Activated naive CD4-positive, alpha-beta T cell treated with anti-CD3 and anti-CD28 coated beads, Interleukin-2, amount 50 U/mL, for 72 hours (primary cell): ENCODE data around the gene ENOPH1. TPM values are rescaled to one million over a fixed set of nuclear protein-coding genes. Genes with fewer than 3 reads are reported as not detected.
"Not testable (repeated sequence)": the region's sequence is repeated elsewhere in the genome, so short reads cannot be mapped to it uniquely, and the experiment has no call there.

Source experiments
- ATAC-seq, 2 donors: fragments of 150-1000 bp; cut with Tn5 transposase; 2 replicates each; pipeline ENCODE4 v1.10.0; 2021; ENCODE audit warnings: mild to moderate bottlenecking in 2 of 2, moderate library complexity in 2 of 2
- DNase-seq, 2 donors: peaks; one replicate each; pipeline ENCODE4 v3.0.0; 2021 to 2022; ENCODE audit warnings: low spot score in 2 of 2
- H3K27ac Mint-ChIP-seq, 2 donors: one replicate each; pipeline ENCODE4 v1.8.0; 2022; ENCODE audit warnings: mild to moderate bottlenecking in 2 of 2, mixed read lengths in 2 of 2
- H3K36me3 Mint-ChIP-seq, 2 donors: one replicate each; pipeline ENCODE4 v1.8.0; 2022; ENCODE audit warnings: mixed read lengths in 2 of 2
- H3K9me3 Mint-ChIP-seq, 2 donors: one replicate each; pipeline ENCODE4 v1.8.0; 2022; ENCODE audit warnings: mixed read lengths in 2 of 2
- total RNA-seq, 2 donors: library from RNA; stranded (reverse); gene quantifications; one replicate each; pipeline ENCODE4 v1.2.3, GENCODE V29; 2022

ENOPH1 gene
- 10 to 100 TPM; 43.7 to 62.2 TPM for total RNA-seq

DNA sequence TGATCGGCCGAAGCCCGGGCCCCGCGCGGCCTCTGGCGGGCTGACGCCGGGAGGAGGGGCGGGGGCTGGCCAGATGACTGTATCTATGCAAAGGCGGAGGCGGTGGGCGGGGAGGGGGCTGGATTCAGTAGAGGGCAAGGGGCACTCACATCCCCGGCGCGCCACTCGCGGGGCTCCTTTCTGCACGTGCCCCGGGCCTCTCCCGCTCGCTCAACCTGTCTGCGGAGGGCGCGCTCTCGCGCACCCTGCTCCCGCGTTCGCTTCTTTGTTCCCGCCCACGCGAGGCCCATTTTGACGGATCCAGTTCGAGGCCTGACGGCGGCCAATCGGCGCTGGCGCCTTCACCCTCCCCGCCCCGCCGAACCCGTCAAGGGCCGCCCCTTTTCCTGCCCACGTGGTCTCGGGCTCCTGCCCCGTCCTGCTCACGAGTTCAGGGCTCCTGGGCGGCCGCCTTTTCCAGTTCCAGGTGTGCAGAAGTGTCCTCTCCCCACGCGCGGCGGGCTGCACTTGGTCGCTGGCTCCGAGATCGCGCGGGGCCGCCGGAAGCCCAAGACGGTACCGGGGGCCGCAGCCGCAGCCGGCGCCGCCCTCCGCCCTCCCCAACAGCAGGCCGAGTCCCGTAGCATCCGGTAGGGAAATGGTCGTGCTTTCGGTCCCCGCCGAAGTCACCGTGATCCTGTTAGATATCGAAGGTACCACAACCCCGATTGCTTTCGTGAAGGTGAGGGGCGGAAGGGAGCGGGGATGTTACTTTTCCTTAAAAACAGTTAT, at the start of gene ENOPH1, which contains the start of gene HNRNPDL:
ENOPH1 (plus strand) TSS at position 398 of the 771 bp plus-strand sequence; CDS start at position 638, 240 bp downstream.
HNRNPDL (minus strand) TSS at position 270 of the 771 bp plus-strand sequence. CDS start 772 bp downstream, outside the sequence.
- H3K27ac Mint-ChIP-seq: peak within 1 kb of the TSS; percentile 88 to 99
- peaks cover 51 to 73% of the 10 kb centered on the region in 2 donors for H3K36me3 Mint-ChIP-seq
- DNase-seq (peak; percentile 98 to 99), ATAC-seq (peak; percentile 78 to 79)
- H3K9me3 Mint-ChIP-seq: no peaks in the 10 kb centered on the region

DNA sequence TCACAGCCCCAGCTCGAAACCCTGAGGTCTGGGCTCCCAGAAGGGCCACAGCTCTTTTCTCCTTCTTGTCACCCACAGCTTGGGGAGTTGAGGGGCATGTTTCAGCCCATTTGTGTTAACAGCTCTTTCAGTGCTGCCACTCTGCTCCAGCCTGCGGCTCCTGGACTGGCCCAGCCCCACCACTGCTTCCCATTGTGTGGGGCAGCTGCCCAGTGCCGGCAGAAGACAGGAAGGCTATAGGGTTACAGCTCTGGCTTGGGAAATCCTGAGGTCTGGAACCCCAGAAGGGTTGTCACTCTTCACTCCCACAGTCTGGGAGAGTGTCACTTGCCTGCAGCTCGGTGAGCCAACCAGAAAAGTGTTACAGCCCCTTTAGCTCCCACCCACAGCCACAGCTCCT, 49.6 kb upstream of the ENOPH1 start:
- H3K27ac Mint-ChIP-seq: no peak overlapping the region
- H3K36me3 Mint-ChIP-seq: peaks cover 0 to 21% of the 10 kb centered on the region in 2 donors
- DNase-seq: no peak
- ATAC-seq: no peak
- peaks cover 0 to 7% of the 10 kb centered on the region in 2 donors for H3K9me3 Mint-ChIP-seq

DNA sequence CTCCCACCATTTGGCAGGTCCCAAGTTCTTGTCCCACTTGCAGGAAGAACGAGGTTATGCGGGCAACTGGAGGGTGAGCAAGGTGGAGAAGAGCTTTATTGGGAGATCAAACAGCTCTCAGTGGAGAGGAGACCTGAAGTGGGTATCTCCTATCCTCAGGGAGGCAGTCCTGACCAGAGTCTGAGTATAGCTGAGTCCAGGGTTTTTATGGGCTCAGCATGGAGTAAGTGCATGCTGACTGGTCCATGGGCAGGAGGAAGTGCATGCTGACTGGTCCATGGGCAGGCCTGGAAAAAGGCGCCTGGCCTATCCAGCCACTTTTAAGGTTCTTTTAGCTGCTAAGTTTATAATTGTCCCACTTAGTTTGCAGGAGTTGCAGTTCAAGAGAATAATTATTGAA, 49.2 kb upstream of the ENOPH1 start:
- Mint-ChIP-seq H3K27ac (no peak overlapping the region), H3K36me3 (peaks cover 0 to 19% of the 10 kb centered on the region in 2 donors), H3K9me3 (peaks cover 0 to 10% of the 10 kb centered on the region in 2 donors)
- ATAC-seq: no peak
- no peak for DNase-seq

DNA sequence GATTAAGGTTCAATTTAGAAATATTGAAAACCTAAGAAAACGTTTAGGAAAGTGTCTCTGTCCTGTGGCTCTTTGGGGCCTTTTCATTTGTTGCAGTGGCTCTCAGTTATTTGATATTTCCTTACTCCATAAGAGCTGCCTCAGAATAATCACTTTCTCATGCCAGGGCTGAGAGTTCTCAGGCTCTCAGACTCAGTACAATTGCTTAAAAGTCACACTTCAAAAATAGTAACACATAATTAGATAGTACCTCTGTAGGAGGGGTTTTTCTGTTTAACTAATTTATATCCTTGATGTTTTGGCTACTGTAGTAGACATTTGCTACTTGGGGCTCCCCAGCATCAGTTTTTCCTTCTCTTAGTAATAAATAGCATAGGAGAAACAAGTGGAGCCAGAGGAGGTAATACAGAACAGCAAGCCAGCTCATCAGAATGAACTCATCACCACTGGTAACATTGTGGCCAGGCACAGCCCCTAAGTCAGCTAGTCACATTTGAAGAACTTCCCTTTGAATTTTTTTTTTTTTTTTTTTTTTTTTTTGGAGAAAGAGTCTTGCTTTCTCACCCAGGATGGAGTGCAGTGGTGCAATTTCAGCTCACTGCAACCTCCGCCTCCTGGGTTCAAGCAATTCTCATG, 48.6 kb upstream of the ENOPH1 start:
- ATAC-seq (peak; percentile 38 to 64), DNase-seq (no peak)
- H3K27ac Mint-ChIP-seq: no peak overlapping the region
- H3K36me3 Mint-ChIP-seq: peaks cover 0 to 14% of the 10 kb centered on the region in 2 donors
- H3K9me3 Mint-ChIP-seq: peaks cover 0 to 10% of the 10 kb centered on the region in 2 donors

DNA sequence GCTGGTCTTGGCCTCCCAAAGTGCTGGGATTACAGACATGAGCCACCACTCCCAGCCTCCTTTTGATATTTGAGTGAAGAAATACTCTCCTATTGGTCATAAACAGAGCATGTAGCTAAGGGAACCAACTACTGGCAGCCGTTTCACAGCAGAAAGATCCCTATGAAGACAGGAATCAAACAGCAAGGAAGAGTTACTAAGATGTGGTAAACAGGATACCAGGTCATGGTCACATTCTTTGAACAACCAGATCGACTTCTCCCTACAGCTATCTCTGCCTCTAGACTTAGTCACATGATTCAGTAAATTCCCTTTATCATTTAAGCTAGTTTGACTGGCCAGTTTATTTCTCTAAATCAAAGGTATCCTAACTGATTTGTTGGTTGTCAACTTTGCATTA, 47.6 kb upstream of the ENOPH1 start:
- Mint-ChIP-seq H3K9me3 (peaks cover 0 to 10% of the 10 kb centered on the region in 2 donors), H3K36me3 (peaks cover 0 to 10% of the 10 kb centered on the region in 2 donors)
- no peak for ATAC-seq

DNA sequence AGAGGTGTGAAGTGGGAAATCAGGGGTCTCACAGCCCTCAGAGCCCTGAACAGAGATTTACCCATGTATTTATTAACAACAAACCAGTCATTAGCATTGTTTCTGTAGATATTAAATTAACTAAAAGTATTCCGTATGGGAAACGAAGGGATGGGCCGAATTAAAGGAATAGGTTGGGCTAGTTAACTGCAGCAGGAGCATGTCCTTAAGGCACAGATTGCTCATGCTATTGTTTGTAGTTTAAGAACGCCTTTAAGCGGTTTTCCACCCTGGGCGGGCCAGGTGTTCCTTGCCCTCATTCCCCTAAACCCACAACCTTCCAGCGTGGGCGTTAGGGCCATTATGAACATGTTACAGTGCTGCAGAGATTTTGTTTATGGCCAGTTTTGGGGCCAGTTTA, 44.1 kb upstream of the ENOPH1 start:
- H3K36me3 Mint-ChIP-seq, H3K27ac Mint-ChIP-seq, DNase-seq, ATAC-seq, H3K9me3 Mint-ChIP-seq: not testable (repeated sequence)

More for the DNA sequence above, 47.6 kb upstream of the ENOPH1 start:
- H3K27ac Mint-ChIP-seq: no peak overlapping the region
- DNase-seq: no peak

DNA sequence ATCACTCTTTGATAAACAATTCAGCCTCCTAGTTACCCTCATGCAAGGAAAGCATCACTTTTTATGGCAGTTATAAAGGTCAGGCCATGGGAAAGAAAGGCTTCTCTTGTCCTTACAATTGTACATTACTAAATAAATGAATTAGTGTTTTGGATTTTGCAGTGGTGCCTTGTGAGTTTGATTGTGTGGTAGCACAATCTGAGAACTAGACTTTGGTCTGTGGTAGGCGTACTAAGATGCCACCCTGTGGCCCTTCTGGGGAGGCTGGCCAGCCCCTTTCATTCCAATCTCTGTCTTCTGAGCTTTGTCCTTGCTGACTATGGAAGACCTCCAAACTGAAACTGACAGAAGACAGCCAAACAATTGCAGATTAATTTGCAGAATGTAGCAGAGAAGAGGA, 42.0 kb upstream of the ENOPH1 start:
- ATAC-seq: no peak
- Mint-ChIP-seq H3K36me3 (no peaks in the 10 kb centered on the region), H3K27ac (no peak overlapping the region), H3K9me3 (peaks cover 0 to 6% of the 10 kb centered on the region in 2 donors)
- DNase-seq: no peak

DNA sequence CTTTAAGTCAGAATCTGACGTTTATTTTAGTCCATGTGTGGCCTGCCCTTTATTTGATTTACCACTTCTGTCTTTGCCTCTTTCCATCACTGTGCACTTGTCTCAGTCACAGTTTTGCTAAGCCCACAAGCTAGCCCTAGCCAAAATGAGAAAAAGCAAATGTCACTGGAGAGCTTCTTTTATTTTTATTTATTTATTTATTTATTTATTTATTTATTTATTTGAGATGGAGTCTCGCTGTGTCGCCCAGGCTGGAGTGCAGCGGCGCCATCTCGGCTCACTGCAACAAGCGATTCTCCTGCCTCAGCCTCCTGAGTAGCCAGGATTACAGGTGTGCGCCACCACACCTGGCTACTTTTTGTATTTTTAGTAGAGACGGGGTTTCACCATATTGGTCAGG, 40.3 kb upstream of the ENOPH1 start:
- ATAC-seq, H3K27ac Mint-ChIP-seq, DNase-seq, H3K36me3 Mint-ChIP-seq, H3K9me3 Mint-ChIP-seq: not testable (repeated sequence)

DNA sequence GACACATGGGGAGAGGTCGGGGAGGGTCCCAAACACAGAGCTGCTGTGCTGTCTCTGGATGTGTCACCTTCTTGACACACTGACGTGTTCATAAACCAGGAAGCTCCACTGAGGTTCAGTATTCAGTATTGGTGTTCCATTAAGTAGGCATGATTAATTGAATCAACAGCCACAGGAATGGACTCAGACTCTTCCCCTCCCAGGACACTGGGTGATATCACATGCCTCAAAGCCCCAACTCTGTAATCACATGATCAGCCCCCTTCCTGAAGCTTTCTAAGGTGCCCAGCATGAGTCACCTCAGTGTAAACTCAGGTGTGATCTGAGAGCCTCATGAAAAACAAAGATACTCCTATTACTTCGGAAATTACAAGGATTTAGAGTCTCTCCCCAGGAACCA, 35.5 kb upstream of the ENOPH1 start:
- no peak overlapping the region for H3K27ac Mint-ChIP-seq
- H3K9me3 Mint-ChIP-seq: no peaks in the 10 kb centered on the region
- ATAC-seq (no peak), DNase-seq (no peak)
- H3K36me3 Mint-ChIP-seq: no peaks in the 10 kb centered on the region

DNA sequence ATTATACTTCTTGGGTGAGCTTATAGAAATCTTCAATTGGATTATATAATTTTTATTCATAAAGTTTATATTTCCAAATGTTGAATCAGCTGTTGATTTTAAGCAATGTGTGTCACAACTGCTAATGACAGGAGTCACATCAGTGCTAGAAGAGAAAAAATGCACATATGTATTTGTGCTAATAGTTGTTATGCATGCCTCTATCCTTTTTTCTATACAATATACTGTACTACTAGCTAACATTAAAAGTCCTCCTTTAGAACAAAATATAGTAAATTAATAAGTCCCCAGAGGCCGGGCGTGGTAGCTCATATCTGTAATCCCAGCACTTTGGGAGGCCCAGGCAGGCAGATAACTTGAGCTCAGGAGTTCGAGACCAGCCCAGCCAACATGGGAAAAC, 32.9 kb upstream of the ENOPH1 start:
- ATAC-seq (no peak), DNase-seq (no peak)
- Mint-ChIP-seq H3K36me3 (no peaks in the 10 kb centered on the region), H3K27ac (no peak overlapping the region), H3K9me3 (no peaks in the 10 kb centered on the region)

DNA sequence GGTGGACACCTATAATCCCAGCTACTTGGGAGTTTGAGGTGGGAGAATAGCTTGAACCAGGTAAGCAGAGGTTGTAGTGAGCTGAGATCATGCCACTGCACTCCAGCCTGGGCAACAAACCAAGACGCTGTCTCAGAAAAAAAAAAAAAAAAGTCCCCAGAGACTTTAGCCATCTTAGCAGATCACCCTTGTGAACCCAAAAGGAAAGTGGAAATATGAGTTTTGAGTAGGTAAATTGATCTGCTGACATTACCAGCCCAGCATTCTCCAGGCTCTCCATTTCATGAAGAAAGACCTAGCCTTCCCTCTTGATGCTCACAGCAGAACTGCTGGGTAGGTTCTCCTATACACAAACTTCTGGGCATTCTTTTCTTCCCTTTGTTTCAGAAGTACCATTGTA, 32.1 kb upstream of the ENOPH1 start:
- no peak for ATAC-seq
- no peaks in the 10 kb centered on the region for H3K36me3 Mint-ChIP-seq
- no peak for DNase-seq
- no peaks in the 10 kb centered on the region for H3K9me3 Mint-ChIP-seq
- no peak overlapping the region for H3K27ac Mint-ChIP-seq

DNA sequence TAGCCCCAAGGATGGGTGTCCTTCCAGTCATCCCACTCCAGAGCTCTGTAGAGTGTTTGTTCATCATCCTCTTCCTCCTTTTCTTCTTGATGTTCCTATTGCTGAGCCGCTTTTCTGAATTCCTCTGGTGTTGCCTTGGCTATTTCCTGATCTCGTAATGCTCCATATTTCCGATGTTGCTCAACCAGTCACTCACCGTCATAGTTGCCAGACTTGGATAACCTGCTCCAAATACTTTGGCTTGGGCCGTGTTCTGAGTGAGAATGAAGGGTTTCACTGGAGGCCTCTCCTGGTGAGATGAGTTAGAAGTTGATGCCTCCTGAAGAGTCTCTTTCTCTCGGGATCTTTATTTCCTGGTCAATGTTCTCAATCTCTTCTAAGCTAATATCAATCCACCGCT, 28.8 kb upstream of the ENOPH1 start:
- Mint-ChIP-seq H3K9me3 (no peaks in the 10 kb centered on the region), H3K27ac (no peak overlapping the region), H3K36me3 (no peaks in the 10 kb centered on the region)
- ATAC-seq (no peak), DNase-seq (no peak)

DNA sequence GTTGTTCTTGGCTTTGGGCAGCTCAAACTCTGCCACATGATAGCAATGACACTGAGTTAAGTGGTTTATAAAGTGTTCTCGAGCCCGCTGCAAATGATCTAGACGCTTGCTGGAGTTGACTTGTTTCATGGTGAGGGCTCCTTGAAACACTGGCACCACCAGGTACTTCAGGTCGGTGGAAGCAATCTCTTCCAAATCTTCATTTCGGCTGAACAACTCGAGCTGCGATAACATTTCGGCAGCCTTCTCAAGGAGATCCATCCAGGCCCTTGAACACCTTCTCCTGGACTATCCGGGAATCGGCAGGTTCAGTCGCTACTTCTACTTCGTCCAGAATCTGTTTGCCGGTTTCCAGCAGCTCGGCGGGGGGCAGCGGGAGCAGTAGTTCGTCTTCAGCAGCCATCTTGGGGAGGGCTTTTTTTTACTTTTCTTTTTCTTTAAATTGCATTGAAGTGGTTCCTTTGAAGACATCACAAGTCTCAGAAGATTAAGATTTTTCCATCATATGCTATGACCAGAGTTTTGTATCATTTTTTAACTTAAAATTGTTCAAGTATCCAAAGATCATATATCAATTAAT, 28.1 kb upstream of the ENOPH1 start:
- no peak for ATAC-seq
- no peak for DNase-seq
- Mint-ChIP-seq H3K27ac (peak overlapping the region in 1 of 2 donors; percentile 18), H3K9me3 (no peaks in the 10 kb centered on the region), H3K36me3 (no peaks in the 10 kb centered on the region)

DNA sequence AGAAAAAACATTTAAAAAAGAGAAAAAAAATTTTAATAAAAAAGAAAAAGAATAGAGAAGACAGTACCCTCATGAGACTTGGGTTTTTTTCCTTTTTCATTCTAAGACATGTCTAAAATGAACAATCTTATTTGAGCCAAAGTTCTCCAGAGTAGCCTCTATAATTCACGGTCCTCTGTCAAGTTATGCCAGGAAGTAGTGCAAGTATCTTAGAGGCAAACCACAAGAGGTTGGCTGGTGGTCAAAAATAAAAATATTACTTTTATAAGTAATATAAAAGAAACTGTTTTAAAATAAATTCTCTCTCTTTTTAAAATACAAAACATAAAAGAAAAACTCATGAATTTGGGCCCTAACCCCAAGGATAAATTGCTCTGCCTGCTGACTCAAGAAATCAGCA, 26.7 kb upstream of the ENOPH1 start:
- Mint-ChIP-seq H3K9me3 (no peaks in the 10 kb centered on the region), H3K27ac (no peak overlapping the region), H3K36me3 (no peaks in the 10 kb centered on the region)
- ATAC-seq (no peak), DNase-seq (no peak)

DNA sequence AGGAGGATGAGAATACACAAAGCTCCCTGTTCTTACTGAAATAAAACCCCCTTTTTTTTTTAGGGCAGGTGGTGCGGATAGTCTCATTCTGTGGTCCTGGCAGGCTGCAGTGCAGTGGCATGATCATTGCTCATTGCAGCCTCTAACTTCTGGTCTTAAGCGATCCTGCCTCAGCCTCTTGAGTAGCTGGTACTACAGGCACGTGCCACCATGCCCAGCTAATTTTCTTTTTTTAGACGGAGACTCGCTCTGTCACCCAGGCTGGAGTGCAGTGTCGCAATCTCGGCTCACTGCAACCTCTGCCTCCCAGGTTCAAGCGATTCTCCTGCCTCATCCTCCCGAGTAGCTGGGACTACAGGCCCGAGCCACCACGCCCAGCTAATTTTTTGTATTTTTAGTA, 15.3 kb upstream of the ENOPH1 start:
- not testable (repeated sequence) for H3K27ac Mint-ChIP-seq, DNase-seq, ATAC-seq, H3K9me3 Mint-ChIP-seq
- H3K36me3 Mint-ChIP-seq: peaks cover 0 to 12% of the 10 kb centered on the region in 2 donors

DNA sequence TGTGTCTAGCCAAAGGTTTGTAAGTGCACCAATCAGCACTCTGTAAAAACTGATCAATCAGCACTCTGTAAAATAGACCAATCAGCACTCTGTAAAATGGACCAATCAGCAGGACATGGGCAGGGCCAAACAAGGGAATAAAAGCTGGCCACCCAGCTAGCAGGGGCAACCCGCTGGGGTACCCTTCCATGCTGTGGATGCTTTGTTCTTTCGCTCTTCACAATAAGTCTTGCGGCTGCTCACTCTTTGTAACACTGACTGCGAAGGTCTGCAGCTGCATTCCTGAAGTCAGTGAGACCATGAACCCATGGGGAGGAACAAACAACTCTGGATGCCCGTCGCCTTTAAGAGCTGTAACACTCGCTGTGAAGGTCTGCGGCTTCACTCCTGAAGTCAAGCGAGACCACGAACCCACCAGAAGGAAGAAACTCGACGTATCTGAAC, 14.4 kb upstream of the ENOPH1 start:
- H3K27ac Mint-ChIP-seq: no peak overlapping the region
- H3K9me3 Mint-ChIP-seq: no peaks in the 10 kb centered on the region
- peaks cover 0 to 12% of the 10 kb centered on the region in 2 donors for H3K36me3 Mint-ChIP-seq
- DNase-seq (no peak), ATAC-seq (no peak)

DNA sequence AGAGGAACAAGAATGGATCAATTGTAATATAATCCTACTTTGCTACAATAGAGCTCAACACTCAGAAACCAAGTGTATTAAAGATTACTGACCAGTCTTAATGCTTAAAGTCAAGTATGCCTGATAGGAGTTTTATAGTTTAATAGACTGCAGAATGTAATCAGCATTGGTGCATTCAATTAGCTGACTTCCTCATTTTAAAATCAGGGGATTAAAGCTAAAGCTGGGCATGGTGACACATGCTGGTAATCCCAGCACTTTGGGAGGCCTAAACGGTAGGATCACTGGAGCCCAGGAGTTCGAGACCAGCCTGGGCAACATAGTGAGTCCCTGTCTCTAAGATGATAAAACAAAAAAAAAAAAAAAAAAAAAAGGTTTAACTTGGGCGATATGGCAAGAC, 10.9 kb upstream of the ENOPH1 start:
- ATAC-seq (peak in 1 of 2 donors; percentile 3), DNase-seq (no peak)
- Mint-ChIP-seq H3K27ac (no peak overlapping the region), H3K36me3 (peaks cover 18 to 24% of the 10 kb centered on the region in 2 donors), H3K9me3 (no peaks in the 10 kb centered on the region)
